Measurements from ENCODE around the gene TPRX1. TPM values are rescaled to one million over a fixed set of nuclear protein-coding genes. Genes with fewer than 3 reads are reported as not detected.
"Not testable (repeated sequence)": the region's sequence is repeated elsewhere in the genome, so short reads cannot be mapped to it uniquely, and the experiment has no call there.

TPRX1 gene
- total RNA-seq, 1 donor = not detected

DNA sequence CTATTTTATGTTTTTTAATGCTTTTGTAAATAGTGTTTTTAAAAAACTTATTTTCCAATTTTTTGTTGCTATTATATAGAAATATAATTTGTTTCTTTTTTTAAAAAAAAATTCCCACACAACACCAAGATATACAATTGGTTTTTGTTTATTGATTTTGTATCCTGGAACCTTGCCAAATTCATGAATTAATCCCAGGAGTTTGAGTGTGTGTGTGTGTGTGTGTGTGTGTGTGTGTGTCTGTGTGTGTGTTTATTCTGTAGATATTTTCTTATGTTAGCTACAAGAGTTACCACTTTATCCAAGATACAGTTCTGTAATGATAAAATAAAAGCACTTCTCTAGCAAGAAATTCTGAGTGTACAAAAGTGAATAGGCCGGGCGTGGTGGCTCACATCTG, 7.6 kb downstream of the TPRX1 start:
- no peak overlapping the region for H3K27ac ChIP-seq (ENCODE audit: low read depth, low read length)
- no peaks in the 10 kb centered on the region for H3K79me2 ChIP-seq (ENCODE audit: insufficient read depth, low read length)
- H3K36me3 ChIP-seq (ENCODE audit: insufficient read depth, low read length) = no peaks in the 10 kb centered on the region
- TF ChIP-seq, protein P1, sequence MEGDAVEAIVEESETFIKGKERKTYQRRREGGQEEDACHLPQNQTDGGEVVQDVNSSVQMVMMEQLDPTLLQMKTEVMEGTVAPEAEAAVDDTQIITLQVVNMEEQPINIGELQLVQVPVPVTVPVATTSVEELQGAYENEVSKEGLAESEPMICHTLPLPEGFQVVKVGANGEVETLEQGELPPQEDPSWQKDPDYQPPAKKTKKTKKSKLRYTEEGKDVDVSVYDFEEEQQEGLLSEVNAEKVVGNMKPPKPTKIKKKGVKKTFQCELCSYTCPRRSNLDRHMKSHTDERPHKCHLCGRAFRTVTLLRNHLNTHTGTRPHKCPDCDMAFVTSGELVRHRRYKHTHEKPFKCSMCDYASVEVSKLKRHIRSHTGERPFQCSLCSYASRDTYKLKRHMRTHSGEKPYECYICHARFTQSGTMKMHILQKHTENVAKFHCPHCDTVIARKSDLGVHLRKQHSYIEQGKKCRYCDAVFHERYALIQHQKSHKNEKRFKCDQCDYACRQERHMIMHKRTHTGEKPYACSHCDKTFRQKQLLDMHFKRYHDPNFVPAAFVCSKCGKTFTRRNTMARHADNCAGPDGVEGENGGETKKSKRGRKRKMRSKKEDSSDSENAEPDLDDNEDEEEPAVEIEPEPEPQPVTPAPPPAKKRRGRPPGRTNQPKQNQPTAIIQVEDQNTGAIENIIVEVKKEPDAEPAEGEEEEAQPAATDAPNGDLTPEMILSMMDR (IDR thresholded peaks at IDR 0.05; ENCODE audit: extremely low read depth, low read depth, low read length) = no peak
- H4K20me1 ChIP-seq (ENCODE audit: insufficient read depth, low read length) = no peaks in the 10 kb centered on the region
- peaks cover 3% of the 10 kb centered on the region for H3K9me3 ChIP-seq (ENCODE audit: low read depth, low read length)
- H3K4me2 ChIP-seq (ENCODE audit: insufficient read depth, low read length) = no peak overlapping the region
- H2AFZ ChIP-seq (ENCODE audit: low read length) = no peak overlapping the region
- H3K4me3 ChIP-seq (ENCODE audit: insufficient read depth, low read length) = no peak overlapping the region
- no peaks in the 10 kb centered on the region for H3K27me3 ChIP-seq (ENCODE audit: insufficient read depth, low read length)
- DNase-seq (ENCODE audit: insufficient read length, low spot score, missing footprints) = no peak
- H3K4me1 ChIP-seq (ENCODE audit: insufficient read depth, low read length) = no peaks in the 10 kb centered on the region

DNA sequence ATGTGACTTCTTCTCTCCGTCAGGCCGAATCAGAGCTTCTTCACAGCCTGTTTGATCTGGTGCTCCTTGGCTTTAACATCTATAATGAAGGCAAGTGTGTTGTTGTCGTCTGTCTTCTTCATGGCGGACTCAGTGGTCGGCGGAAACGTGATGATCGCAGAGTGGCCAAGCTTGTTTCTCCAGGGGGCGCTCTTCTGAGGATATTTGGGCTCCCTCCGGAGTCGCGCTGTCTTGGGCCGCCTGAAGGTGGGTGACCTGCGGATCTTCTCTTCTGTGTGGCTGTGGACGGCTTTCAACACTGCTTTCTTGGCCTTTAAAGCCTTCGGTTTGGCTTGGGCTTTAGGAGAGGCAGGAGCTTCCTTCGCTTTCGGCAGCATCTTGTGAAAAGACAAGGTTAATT, 9.8 kb downstream of the TPRX1 start:
- no peaks in the 10 kb centered on the region for H3K79me2 ChIP-seq (ENCODE audit: insufficient read depth, low read length)
- no peaks in the 10 kb centered on the region for H3K9me3 ChIP-seq (ENCODE audit: low read depth, low read length)
- no peak overlapping the region for H2AFZ ChIP-seq (ENCODE audit: low read length)
- no peak overlapping the region for H3K4me3 ChIP-seq (ENCODE audit: insufficient read depth, low read length)
- no peak overlapping the region for H3K4me2 ChIP-seq (ENCODE audit: insufficient read depth, low read length)
- DNase-seq (ENCODE audit: insufficient read length, low spot score, missing footprints) = no peak
- H3K27ac ChIP-seq (ENCODE audit: low read depth, low read length) = no peak overlapping the region
- H3K4me1 ChIP-seq (ENCODE audit: insufficient read depth, low read length) = no peaks in the 10 kb centered on the region
- H4K20me1 ChIP-seq (ENCODE audit: insufficient read depth, low read length) = no peaks in the 10 kb centered on the region
- no peaks in the 10 kb centered on the region for H3K36me3 ChIP-seq (ENCODE audit: insufficient read depth, low read length)
- TF ChIP-seq, protein P1 (IDR thresholded peaks at IDR 0.05; ENCODE audit: extremely low read depth, low read depth, low read length) = no peak
- H3K27me3 ChIP-seq (ENCODE audit: insufficient read depth, low read length) = no peaks in the 10 kb centered on the region

DNA sequence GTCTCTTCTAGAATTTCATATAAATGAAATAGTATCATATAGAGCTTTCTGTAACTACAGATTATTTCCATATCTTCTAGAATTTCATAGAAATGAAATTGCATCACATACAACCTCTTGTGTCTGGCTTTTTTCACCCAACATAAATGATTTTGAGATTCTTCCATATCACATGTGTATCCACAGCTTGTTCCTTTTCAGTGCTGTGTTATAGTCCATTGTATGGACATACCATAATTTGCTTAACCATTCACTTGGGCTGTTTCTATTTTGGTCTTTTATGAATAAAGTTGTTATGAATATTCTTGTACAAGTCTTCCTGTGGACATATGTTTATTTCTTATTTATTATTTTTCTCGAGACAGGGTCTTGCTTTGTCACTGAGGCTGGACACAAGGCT, 11.7 kb downstream of the TPRX1 start:
- Histone ChIP-seq H4K20me1 (ENCODE audit: insufficient read depth, low read length) (no peaks in the 10 kb centered on the region), H3K36me3 (ENCODE audit: insufficient read depth, low read length) (no peaks in the 10 kb centered on the region), H3K4me2 (ENCODE audit: insufficient read depth, low read length) (no peak overlapping the region), H3K4me1 (ENCODE audit: insufficient read depth, low read length) (no peaks in the 10 kb centered on the region), H2AFZ (ENCODE audit: low read length) (no peak overlapping the region), H3K27ac (ENCODE audit: low read depth, low read length) (no peak overlapping the region), H3K79me2 (ENCODE audit: insufficient read depth, low read length) (no peaks in the 10 kb centered on the region), H3K27me3 (ENCODE audit: insufficient read depth, low read length) (no peaks in the 10 kb centered on the region), H3K9me3 (ENCODE audit: low read depth, low read length) (no peaks in the 10 kb centered on the region), H3K4me3 (ENCODE audit: insufficient read depth, low read length) (no peak overlapping the region)
- no peak for DNase-seq (ENCODE audit: insufficient read length, low spot score, missing footprints)
- TF ChIP-seq, protein P1 (IDR thresholded peaks at IDR 0.05; ENCODE audit: extremely low read depth, low read depth, low read length) = no peak

DNA sequence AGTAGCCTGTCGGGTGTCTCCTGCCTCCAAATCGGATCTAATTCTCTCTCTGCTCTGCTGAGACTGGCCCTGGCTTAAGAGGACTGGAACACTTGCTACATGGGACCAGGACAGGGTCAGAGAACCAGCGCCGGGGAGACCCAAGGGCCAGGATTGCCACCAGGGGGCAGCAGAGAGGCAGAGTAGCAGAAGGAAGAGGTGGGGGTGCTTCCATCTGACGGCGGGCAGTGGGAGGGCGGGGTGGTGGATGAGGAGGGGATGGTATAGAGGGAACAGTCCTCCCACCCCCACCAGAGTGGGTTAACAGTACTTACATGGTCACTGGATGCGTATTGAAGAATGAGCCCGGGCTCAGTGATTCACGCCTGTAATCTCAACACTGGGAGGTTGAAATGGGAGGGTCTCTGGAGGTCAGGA, 13.9 kb downstream of the TPRX1 start:
- TF ChIP-seq, protein P1 (IDR thresholded peaks at IDR 0.05; ENCODE audit: extremely low read depth, low read depth, low read length) = peak; percentile 88
- H4K20me1 ChIP-seq (ENCODE audit: insufficient read depth, low read length) = no peaks in the 10 kb centered on the region
- no peak overlapping the region for H2AFZ ChIP-seq (ENCODE audit: low read length)
- H3K27me3 ChIP-seq (ENCODE audit: insufficient read depth, low read length) = no peaks in the 10 kb centered on the region
- no peak overlapping the region for H3K4me3 ChIP-seq (ENCODE audit: insufficient read depth, low read length)
- no peak overlapping the region for H3K27ac ChIP-seq (ENCODE audit: low read depth, low read length)
- peaks cover 4% of the 10 kb centered on the region for H3K36me3 ChIP-seq (ENCODE audit: insufficient read depth, low read length)
- no peaks in the 10 kb centered on the region for H3K4me1 ChIP-seq (ENCODE audit: insufficient read depth, low read length)
- H3K9me3 ChIP-seq (ENCODE audit: low read depth, low read length) = no peaks in the 10 kb centered on the region
- peak; percentile 92 for DNase-seq (ENCODE audit: insufficient read length, low spot score, missing footprints)
- H3K4me2 ChIP-seq (ENCODE audit: insufficient read depth, low read length) = no peak overlapping the region
- H3K79me2 ChIP-seq (ENCODE audit: insufficient read depth, low read length) = no peaks in the 10 kb centered on the region

DNA sequence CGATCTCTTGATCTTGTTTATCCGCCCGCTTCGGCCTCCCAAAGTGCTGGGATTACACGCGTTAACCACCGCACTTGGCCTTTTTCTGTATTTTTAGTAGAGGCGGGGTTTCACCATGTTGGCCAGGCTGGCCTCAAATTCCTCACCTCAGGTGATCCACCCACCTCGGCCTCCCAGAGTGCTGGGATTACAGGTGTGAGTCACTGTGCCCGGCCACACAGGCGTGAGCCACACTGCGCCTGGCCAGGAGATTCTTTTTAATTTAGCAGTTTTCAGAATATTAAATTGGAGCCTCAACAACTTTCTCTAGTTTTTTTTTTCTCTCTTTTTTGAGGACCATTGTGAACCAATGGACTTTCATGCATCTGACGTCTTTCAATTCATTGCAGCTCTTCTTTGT, 14.5 kb downstream of the TPRX1 start:
- H3K4me2 ChIP-seq (ENCODE audit: insufficient read depth, low read length); H3K4me1 ChIP-seq (ENCODE audit: insufficient read depth, low read length); H3K36me3 ChIP-seq (ENCODE audit: insufficient read depth, low read length); H4K20me1 ChIP-seq (ENCODE audit: insufficient read depth, low read length); H3K27ac ChIP-seq (ENCODE audit: low read depth, low read length); H3K9me3 ChIP-seq (ENCODE audit: low read depth, low read length); H2AFZ ChIP-seq (ENCODE audit: low read length); H3K79me2 ChIP-seq (ENCODE audit: insufficient read depth, low read length); H3K4me3 ChIP-seq (ENCODE audit: insufficient read depth, low read length); H3K27me3 ChIP-seq (ENCODE audit: insufficient read depth, low read length); DNase-seq (ENCODE audit: insufficient read length, low spot score, missing footprints): not testable (repeated sequence)

DNA sequence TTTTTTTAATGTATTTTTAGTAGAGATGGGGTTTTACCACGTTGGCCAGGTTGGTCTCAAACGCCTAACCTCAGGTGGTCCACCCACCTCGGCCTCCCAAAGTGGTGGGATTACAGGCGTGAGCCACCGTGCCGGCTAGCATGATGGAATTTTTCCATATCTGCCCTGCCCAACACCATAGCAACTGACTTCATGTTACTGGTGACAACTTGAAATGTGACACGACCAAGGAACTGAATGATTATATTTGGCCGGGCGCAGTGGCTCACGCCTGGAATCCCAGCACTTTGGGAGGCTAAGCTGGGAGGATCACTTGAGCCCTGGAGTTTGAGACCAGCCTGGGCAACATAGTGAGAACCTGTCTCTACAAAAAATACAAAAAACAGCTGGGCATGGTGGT, 17.0 kb downstream of the TPRX1 start:
- H3K36me3 ChIP-seq (ENCODE audit: insufficient read depth, low read length) = peaks cover 30% of the 10 kb centered on the region
- DNase-seq (ENCODE audit: insufficient read length, low spot score, missing footprints); H4K20me1 ChIP-seq (ENCODE audit: insufficient read depth, low read length); H3K9me3 ChIP-seq (ENCODE audit: low read depth, low read length); H3K4me2 ChIP-seq (ENCODE audit: insufficient read depth, low read length); H3K79me2 ChIP-seq (ENCODE audit: insufficient read depth, low read length); H2AFZ ChIP-seq (ENCODE audit: low read length); H3K4me1 ChIP-seq (ENCODE audit: insufficient read depth, low read length); H3K27ac ChIP-seq (ENCODE audit: low read depth, low read length); H3K27me3 ChIP-seq (ENCODE audit: insufficient read depth, low read length); H3K4me3 ChIP-seq (ENCODE audit: insufficient read depth, low read length): not testable (repeated sequence)

All from osteoblast (primary cell).